Activated CD4-positive, alpha-beta T cell treated with anti-CD3 and anti-CD28 coated beads for 24 hours (primary cell): Measurements from ENCODE around the gene EEF2K.
"Not testable (repeated sequence)": the region's sequence is repeated elsewhere in the genome, so short reads cannot be mapped to it uniquely, and the experiment has no call there.

Source experiments
- DNase-seq, 2 donors: peaks; one replicate each; pipeline ENCODE4 v3.0.0-alpha.2; 2020; ENCODE audit warnings: low read depth in 2 of 2

Gene EEF2K

GRCh38 chr16:22190081-22190775 is 15.8 kb upstream of the EEF2K start:
- peak; percentile 100 for DNase-seq

GRCh38 chr16:22190776-22191531 is 15.1 kb upstream of the EEF2K start:
- peak; percentile 96 to 99 for DNase-seq

GRCh38 chr16:22191532-22192260 is 14.4 kb upstream of the EEF2K start:
- no peak for DNase-seq

- peak; percentile 51 to 63 for DNase-seq
Measured at GRCh38 chr16:22192261-22193062, 13.6 kb upstream of the EEF2K start.

GRCh38 chr16:22193063-22193411 is 13.0 kb upstream of the EEF2K start:
- DNase-seq, result no peak

- DNase-seq, result no peak
Measured at GRCh38 chr16:22194707-22195444, 11.2 kb upstream of the EEF2K start.

GRCh38 chr16:22195445-22195694 is 10.7 kb upstream of the EEF2K start:
- DNase-seq, result no peak

- peak; percentile 89 to 91 for DNase-seq
Measured at GRCh38 chr16:22195695-22196558, 10.2 kb upstream of the EEF2K start.

GRCh38 chr16:22196559-22197168 is 9.4 kb upstream of the EEF2K start:
- not testable (repeated sequence) for DNase-seq

- DNase-seq, result no peak
Measured at GRCh38 chr16:22198547-22199293, 7.4 kb upstream of the EEF2K start.

- DNase-seq, result no peak
Measured at GRCh38 chr16:22202261-22202637, 3.8 kb upstream of the EEF2K start.

- DNase-seq, result no peak
Measured at GRCh38 chr16:22203091-22203490, 3.0 kb upstream of the EEF2K start.

GRCh38 chr16:22204091-22204655 is 1.9 kb upstream of the EEF2K start:
- no peak for DNase-seq

GRCh38 chr16:22205577-22206012 is 483 bp upstream of the EEF2K start:
- DNase-seq, result no peak

- peak; percentile 48 to 55 for DNase-seq
Measured at GRCh38 chr16:22206842-22207714, 1.0 kb downstream of the EEF2K start.

- DNase-seq, result no peak
Measured at GRCh38 chr16:22207715-22208360, 1.8 kb downstream of the EEF2K start.

- no peak for DNase-seq
Measured at GRCh38 chr16:22210285-22210684, 4.2 kb downstream of the EEF2K start.
